Measurements from ENCODE around the gene P2RX3. TPM values are rescaled to one million over a fixed set of nuclear protein-coding genes. Genes with fewer than 3 reads are reported as not detected.

P2RX3 gene
- total and polyA plus RNA-seq, 10 of the 15 experiments (the other 5 are each of a cell fraction or from before 2014, with no cell fraction given): 0.05 to 0.12 TPM; not detected in 8

DNA sequence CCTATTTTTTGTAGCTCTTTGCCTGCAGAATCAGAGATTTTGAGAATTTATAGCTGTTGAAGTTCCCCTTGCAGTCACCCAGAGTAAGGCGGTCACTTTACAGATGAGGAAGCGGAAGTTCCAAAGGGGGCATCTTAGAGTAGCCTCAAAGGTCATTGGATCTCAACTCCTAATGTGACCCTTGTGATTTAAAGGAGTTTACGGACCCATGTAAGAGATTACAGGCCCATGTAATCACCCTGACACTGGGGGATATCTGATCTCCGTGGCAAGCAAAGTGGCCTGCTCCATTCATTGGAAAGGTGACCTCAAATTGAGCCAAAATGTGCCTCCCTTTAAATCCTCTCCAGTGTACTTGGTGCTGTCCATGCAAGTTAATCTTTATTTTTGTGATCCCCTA is 15.7 kb downstream of the P2RX3 start:
- in situ Hi-C loops (cut with MboI): no loop called here
- intact Hi-C loops (cut with micrococcal nuclease; ENCODE audit: unreplicated experiment): no loop called here
- Histone ChIP-seq H3K9ac (ENCODE audit: control insufficient read depth, insufficient read depth, low read length) (no peak overlapping the region), H3K27ac (ENCODE audit: control insufficient read depth, insufficient read depth) (no peak overlapping the region), H4K20me1 (ENCODE audit: control insufficient read depth, insufficient read depth) (no peaks in the 10 kb centered on the region), H3K9me3 (replicated peaks; ENCODE audit: control insufficient read depth, insufficient read depth, low read length) (no peaks in the 10 kb centered on the region; the same call in 2 of the 3 replicates), H3K36me3 (ENCODE audit: control insufficient read depth in 2 of 2, insufficient read depth in 2 of 2, low read length in 1 of 2) (no peaks in the 10 kb centered on the region), H3K4me3 (no peak overlapping the region), H2AFZ (ENCODE audit: control insufficient read depth, low read depth, low read length) (no peak overlapping the region), H3K79me2 (ENCODE audit: control insufficient read depth, insufficient read depth, low read length) (no peaks in the 10 kb centered on the region), H3K27me3 (replicated peaks in 1 of 2; ENCODE audit: control insufficient read depth in 2 of 2, insufficient read depth in 2 of 2, low read length in 1 of 2) (no peaks in the 10 kb centered on the region; a peak in 1 of 4 replicates), H3K4me2 (ENCODE audit: control insufficient read depth, insufficient read depth) (no peak overlapping the region), H3K4me1 (ENCODE audit: control insufficient read depth, insufficient read depth, low read length) (no peaks in the 10 kb centered on the region)
- BruUV-seq (replicated peaks): no TSS peak
- CTCF ChIA-PET: interaction anchor here (0.6 to 2.5 kb wide), 4 partner anchors 74 to 287 kb away, joined by 3 to 17 read pairs (median 4); no protein-coding TSS in a partner anchor
- ATAC-seq (no peak), DNase-seq (ENCODE audit: low read depth, low spot score) (no peak), FAIRE-seq (no peak)
- SMC1A ChIA-PET (ENCODE audit: uncharacterized antibody, unreplicated experiment): interaction anchor here (0.7 to 1.6 kb wide), 4 partner anchors 44 to 173 kb away, joined by 3 to 4 read pairs (median 4); no protein-coding TSS in a partner anchor
- POLR2A ChIA-PET: interaction anchor here (0.6 kb wide), 1 partner anchor 866 kb away, joined by 5 read pairs; no protein-coding TSS in a partner anchor
- 79% methylated on average over 4 of the region's 4 CpGs for WGBS (ENCODE audit: insufficient coverage, insufficient replicate concordance, low lambda C conversion rate, missing lambda C conversion rate)
- RAD21 ChIA-PET (ENCODE audit: unreplicated experiment): interaction anchor here (0.6 kb wide), 2 partner anchors 103 to 374 kb away, joined by 3 to 4 read pairs; no protein-coding TSS in a partner anchor
- TF ChIP-seq RBBP5 (conservative IDR thresholded peaks at IDR 0.05) (no peak), SREBF2 (IDR thresholded peaks at IDR 0.05; ENCODE audit: low read length) (no peak), RB1 (IDR thresholded peaks at IDR 0.05; ENCODE audit: borderline replicate concordance) (no peak), SUPT20H (IDR thresholded peaks at IDR 0.05; ENCODE audit: borderline replicate concordance, control insufficient read depth, low read depth, low read length) (no peak), ZNF217 (IDR thresholded peaks at IDR 0.05) (no peak), IRF4 (IDR thresholded peaks at IDR 0.05; ENCODE audit: low read depth, low read length) (no peak), NFYB (IDR thresholded peaks at IDR 0.05; ENCODE audit: insufficient read depth, low read depth, low read length) (no peak), ESRRA (IDR thresholded peaks at IDR 0.05; ENCODE audit: low read length) (no peak), ATF7 (IDR thresholded peaks at IDR 0.05; ENCODE audit: low read depth) (no peak), TAF1 (IDR thresholded peaks at IDR 0.05; ENCODE audit: borderline replicate concordance, low read depth, low read length) (no peak), ZNF24 (IDR thresholded peaks at IDR 0.05) (no peak), CHD2 (IDR thresholded peaks at IDR 0.05; ENCODE audit: borderline replicate concordance, low read depth, low read length) (no peak), CBX3 (IDR thresholded peaks at IDR 0.05; ENCODE audit: borderline replicate concordance, low read depth) (no peak)
- TF ChIP-seq, protein P1, sequence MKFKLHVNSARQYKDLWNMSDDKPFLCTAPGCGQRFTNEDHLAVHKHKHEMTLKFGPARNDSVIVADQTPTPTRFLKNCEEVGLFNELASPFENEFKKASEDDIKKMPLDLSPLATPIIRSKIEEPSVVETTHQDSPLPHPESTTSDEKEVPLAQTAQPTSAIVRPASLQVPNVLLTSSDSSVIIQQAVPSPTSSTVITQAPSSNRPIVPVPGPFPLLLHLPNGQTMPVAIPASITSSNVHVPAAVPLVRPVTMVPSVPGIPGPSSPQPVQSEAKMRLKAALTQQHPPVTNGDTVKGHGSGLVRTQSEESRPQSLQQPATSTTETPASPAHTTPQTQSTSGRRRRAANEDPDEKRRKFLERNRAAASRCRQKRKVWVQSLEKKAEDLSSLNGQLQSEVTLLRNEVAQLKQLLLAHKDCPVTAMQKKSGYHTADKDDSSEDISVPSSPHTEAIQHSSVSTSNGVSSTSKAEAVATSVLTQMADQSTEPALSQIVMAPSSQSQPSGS (IDR thresholded peaks at IDR 0.05; ENCODE audit: low read length): no peak
- TF ChIP-seq, protein P2, sequence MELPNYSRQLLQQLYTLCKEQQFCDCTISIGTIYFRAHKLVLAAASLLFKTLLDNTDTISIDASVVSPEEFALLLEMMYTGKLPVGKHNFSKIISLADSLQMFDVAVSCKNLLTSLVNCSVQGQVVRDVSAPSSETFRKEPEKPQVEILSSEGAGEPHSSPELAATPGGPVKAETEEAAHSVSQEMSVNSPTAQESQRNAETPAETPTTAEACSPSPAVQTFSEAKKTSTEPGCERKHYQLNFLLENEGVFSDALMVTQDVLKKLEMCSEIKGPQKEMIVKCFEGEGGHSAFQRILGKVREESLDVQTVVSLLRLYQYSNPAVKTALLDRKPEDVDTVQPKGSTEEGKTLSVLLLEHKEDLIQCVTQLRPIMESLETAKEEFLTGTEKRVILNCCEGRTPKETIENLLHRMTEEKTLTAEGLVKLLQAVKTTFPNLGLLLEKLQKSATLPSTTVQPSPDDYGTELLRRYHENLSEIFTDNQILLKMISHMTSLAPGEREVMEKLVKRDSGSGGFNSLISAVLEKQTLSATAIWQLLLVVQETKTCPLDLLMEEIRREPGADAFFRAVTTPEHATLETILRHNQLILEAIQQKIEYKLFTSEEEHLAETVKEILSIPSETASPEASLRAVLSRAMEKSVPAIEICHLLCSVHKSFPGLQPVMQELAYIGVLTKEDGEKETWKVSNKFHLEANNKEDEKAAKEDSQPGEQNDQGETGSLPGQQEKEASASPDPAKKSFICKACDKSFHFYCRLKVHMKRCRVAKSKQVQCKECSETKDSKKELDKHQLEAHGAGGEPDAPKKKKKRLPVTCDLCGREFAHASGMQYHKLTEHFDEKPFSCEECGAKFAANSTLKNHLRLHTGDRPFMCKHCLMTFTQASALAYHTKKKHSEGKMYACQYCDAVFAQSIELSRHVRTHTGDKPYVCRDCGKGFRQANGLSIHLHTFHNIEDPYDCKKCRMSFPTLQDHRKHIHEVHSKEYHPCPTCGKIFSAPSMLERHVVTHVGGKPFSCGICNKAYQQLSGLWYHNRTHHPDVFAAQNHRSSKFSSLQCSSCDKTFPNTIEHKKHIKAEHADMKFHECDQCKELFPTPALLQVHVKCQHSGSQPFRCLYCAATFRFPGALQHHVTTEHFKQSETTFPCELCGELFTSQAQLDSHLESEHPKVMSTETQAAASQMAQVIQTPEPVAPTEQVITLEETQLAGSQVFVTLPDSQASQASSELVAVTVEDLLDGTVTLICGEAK (IDR thresholded peaks at IDR 0.05; ENCODE audit: borderline replicate concordance): no peak
- TF ChIP-seq, protein P3, sequence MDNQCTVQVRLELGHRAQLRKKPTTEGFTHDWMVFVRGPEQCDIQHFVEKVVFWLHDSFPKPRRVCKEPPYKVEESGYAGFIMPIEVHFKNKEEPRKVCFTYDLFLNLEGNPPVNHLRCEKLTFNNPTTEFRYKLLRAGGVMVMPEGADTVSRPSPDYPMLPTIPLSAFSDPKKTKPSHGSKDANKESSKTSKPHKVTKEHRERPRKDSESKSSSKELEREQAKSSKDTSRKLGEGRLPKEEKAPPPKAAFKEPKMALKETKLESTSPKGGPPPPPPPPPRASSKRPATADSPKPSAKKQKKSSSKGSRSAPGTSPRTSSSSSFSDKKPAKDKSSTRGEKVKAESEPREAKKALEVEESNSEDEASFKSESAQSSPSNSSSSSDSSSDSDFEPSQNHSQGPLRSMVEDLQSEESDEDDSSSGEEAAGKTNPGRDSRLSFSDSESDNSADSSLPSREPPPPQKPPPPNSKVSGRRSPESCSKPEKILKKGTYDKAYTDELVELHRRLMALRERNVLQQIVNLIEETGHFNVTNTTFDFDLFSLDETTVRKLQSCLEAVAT (IDR thresholded peaks at IDR 0.05): no peak
- TF ChIP-seq, protein P4, sequence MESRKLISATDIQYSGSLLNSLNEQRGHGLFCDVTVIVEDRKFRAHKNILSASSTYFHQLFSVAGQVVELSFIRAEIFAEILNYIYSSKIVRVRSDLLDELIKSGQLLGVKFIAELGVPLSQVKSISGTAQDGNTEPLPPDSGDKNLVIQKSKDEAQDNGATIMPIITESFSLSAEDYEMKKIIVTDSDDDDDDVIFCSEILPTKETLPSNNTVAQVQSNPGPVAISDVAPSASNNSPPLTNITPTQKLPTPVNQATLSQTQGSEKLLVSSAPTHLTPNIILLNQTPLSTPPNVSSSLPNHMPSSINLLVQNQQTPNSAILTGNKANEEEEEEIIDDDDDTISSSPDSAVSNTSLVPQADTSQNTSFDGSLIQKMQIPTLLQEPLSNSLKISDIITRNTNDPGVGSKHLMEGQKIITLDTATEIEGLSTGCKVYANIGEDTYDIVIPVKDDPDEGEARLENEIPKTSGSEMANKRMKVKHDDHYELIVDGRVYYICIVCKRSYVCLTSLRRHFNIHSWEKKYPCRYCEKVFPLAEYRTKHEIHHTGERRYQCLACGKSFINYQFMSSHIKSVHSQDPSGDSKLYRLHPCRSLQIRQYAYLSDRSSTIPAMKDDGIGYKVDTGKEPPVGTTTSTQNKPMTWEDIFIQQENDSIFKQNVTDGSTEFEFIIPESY (IDR thresholded peaks at IDR 0.05): no peak
